Neural cell (in vitro differentiated cells): ENCODE results near the gene SDS.

ENCODE experiments used
- EZH2 ChIP-seq: fragments of 200-600, 300-800 bp; shearing (Covaris generic), sonication (generic); IDR thresholded peaks from 2 replicates; pipeline ENCODE4 v1.6.1; 2014; ENCODE audit warnings: antibody characterized with exemption, low read length, borderline replicate concordance, mild to moderate bottlenecking; ENCODE audit not compliant: insufficient read depth, poor library complexity, severe bottlenecking
- MXI1 ChIP-seq: fragments of 450-650 bp; conservative IDR thresholded peaks from 2 replicates; pipeline ENCODE4 v1.6.1; 2014; ENCODE audit warnings: antibody characterized with exemption, mild to moderate bottlenecking; ENCODE audit not compliant: poor library complexity, severe bottlenecking
- POLR2AphosphoS5 ChIP-seq: IDR thresholded peaks from 2 replicates; pipeline ENCODE4 v1.6.1; 2012
- SMC3 ChIP-seq: fragments of 450-650 bp; conservative IDR thresholded peaks from 2 replicates; pipeline ENCODE4 v1.6.1; 2014; ENCODE audit warnings: antibody characterized with exemption, mild to moderate bottlenecking, moderate library complexity; ENCODE audit not compliant: poor library complexity
- TAF1 ChIP-seq: IDR thresholded peaks from 2 replicates; pipeline ENCODE4 v1.6.1; 2012; ENCODE audit warnings: low read depth
- TF ChIP-seq, protein P1 (sequence below): fragments of 450-650 bp; IDR thresholded peaks from 2 replicates; pipeline ENCODE4 v1.5.1; 2014; ENCODE audit warnings: antibody characterized with exemption, mild to moderate bottlenecking, moderate library complexity; ENCODE audit not compliant: poor library complexity, severe bottlenecking
- TF ChIP-seq, protein P2 (sequence below): IDR thresholded peaks from 2 replicates; pipeline ENCODE4 v1.6.1; 2012; ENCODE audit warnings: borderline replicate concordance

- no peak for TF ChIP-seq MXI1
- no peak for TF ChIP-seq EZH2
- TF ChIP-seq, protein P1, sequence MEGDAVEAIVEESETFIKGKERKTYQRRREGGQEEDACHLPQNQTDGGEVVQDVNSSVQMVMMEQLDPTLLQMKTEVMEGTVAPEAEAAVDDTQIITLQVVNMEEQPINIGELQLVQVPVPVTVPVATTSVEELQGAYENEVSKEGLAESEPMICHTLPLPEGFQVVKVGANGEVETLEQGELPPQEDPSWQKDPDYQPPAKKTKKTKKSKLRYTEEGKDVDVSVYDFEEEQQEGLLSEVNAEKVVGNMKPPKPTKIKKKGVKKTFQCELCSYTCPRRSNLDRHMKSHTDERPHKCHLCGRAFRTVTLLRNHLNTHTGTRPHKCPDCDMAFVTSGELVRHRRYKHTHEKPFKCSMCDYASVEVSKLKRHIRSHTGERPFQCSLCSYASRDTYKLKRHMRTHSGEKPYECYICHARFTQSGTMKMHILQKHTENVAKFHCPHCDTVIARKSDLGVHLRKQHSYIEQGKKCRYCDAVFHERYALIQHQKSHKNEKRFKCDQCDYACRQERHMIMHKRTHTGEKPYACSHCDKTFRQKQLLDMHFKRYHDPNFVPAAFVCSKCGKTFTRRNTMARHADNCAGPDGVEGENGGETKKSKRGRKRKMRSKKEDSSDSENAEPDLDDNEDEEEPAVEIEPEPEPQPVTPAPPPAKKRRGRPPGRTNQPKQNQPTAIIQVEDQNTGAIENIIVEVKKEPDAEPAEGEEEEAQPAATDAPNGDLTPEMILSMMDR, result no peak
- TF ChIP-seq SMC3, result no peak
- TF ChIP-seq, protein P2, sequence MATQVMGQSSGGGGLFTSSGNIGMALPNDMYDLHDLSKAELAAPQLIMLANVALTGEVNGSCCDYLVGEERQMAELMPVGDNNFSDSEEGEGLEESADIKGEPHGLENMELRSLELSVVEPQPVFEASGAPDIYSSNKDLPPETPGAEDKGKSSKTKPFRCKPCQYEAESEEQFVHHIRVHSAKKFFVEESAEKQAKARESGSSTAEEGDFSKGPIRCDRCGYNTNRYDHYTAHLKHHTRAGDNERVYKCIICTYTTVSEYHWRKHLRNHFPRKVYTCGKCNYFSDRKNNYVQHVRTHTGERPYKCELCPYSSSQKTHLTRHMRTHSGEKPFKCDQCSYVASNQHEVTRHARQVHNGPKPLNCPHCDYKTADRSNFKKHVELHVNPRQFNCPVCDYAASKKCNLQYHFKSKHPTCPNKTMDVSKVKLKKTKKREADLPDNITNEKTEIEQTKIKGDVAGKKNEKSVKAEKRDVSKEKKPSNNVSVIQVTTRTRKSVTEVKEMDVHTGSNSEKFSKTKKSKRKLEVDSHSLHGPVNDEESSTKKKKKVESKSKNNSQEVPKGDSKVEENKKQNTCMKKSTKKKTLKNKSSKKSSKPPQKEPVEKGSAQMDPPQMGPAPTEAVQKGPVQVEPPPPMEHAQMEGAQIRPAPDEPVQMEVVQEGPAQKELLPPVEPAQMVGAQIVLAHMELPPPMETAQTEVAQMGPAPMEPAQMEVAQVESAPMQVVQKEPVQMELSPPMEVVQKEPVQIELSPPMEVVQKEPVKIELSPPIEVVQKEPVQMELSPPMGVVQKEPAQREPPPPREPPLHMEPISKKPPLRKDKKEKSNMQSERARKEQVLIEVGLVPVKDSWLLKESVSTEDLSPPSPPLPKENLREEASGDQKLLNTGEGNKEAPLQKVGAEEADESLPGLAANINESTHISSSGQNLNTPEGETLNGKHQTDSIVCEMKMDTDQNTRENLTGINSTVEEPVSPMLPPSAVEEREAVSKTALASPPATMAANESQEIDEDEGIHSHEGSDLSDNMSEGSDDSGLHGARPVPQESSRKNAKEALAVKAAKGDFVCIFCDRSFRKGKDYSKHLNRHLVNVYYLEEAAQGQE, result no peak
- TF ChIP-seq POLR2AphosphoS5, result no peak
- no peak for TF ChIP-seq TAF1
These were observed 6.0 kb downstream of the SDS start for GRCh38 chr12:113397497-113398197.
